ENCODE measurements around the gene ST6GALNAC3. TPM values are rescaled to one million over a fixed set of nuclear protein-coding genes. Genes with fewer than 3 reads are reported as not detected.

Gene ST6GALNAC3
- total RNA-seq, 4 donors from 2014 or later = 0.79 to 5.3 (median 1.6) TPM

- TF ChIP-seq POLR2A (IDR thresholded peaks at IDR 0.05) (no peak), CTCF (IDR thresholded peaks at IDR 0.05) (no peak), POLR2AphosphoS5 (IDR thresholded peaks at IDR 0.05) (no peak), EP300 (IDR thresholded peaks at IDR 0.05) (no peak)
- H3K27ac ChIP-seq = no peak overlapping the region
- H3K4me3 ChIP-seq = no peak overlapping the region
- DNase-seq (ENCODE audit: low spot score in 2 of 2) = no peak
- no CpG with 5 or more reads among the region's 2 CpGs for WGBS
- no peaks in the 10 kb centered on the region for H3K9me3 ChIP-seq
- H3K4me1 ChIP-seq = no peaks in the 10 kb centered on the region
- peaks cover 3% of the 10 kb centered on the region for H3K27me3 ChIP-seq
- no peaks in the 10 kb centered on the region for H3K36me3 ChIP-seq
Observed at GRCh38 chr1:76170084-76170483, 95.5 kb downstream of the ST6GALNAC3 start.

- H3K9me3 ChIP-seq = no peaks in the 10 kb centered on the region
- DNase-seq (ENCODE audit: low spot score in 2 of 2) = no peak
- no peak overlapping the region for H3K4me3 ChIP-seq
- no peaks in the 10 kb centered on the region for H3K4me1 ChIP-seq
- TF ChIP-seq POLR2AphosphoS5 (IDR thresholded peaks at IDR 0.05) (no peak), CTCF (IDR thresholded peaks at IDR 0.05) (no peak), EP300 (IDR thresholded peaks at IDR 0.05) (no peak), POLR2A (IDR thresholded peaks at IDR 0.05) (no peak)
- no peaks in the 10 kb centered on the region for H3K36me3 ChIP-seq
- 79% methylated on average over 2 of the region's 2 CpGs for WGBS
- no peak overlapping the region for H3K27ac ChIP-seq
- peaks cover 3% of the 10 kb centered on the region for H3K27me3 ChIP-seq
Observed at GRCh38 chr1:76170513-76170912, 96.0 kb downstream of the ST6GALNAC3 start.

GRCh38 chr1:76176000-76176399 is 101.5 kb downstream of the ST6GALNAC3 start:
- no peaks in the 10 kb centered on the region for H3K27me3 ChIP-seq
- 65% methylated on average over 2 of the region's 2 CpGs for WGBS
- H3K4me1 ChIP-seq = no peaks in the 10 kb centered on the region
- TF ChIP-seq POLR2A (IDR thresholded peaks at IDR 0.05) = no peak
- no peak for TF ChIP-seq POLR2AphosphoS5 (IDR thresholded peaks at IDR 0.05)
- no peak for TF ChIP-seq EP300 (IDR thresholded peaks at IDR 0.05)
- no peak for TF ChIP-seq CTCF (IDR thresholded peaks at IDR 0.05)
- no peaks in the 10 kb centered on the region for H3K9me3 ChIP-seq
- DNase-seq (ENCODE audit: low spot score in 2 of 2) = no peak
- H3K27ac ChIP-seq = no peak overlapping the region
- H3K4me3 ChIP-seq = no peak overlapping the region
- no peaks in the 10 kb centered on the region for H3K36me3 ChIP-seq

- Histone ChIP-seq H3K27me3 (no peaks in the 10 kb centered on the region), H3K27ac (no peak overlapping the region), H3K4me3 (no peak overlapping the region), H3K4me1 (no peaks in the 10 kb centered on the region), H3K9me3 (no peaks in the 10 kb centered on the region), H3K36me3 (no peaks in the 10 kb centered on the region)
- DNase-seq (ENCODE audit: low spot score in 2 of 2) = no peak
- TF ChIP-seq POLR2AphosphoS5 (IDR thresholded peaks at IDR 0.05) = no peak
- no peak for TF ChIP-seq POLR2A (IDR thresholded peaks at IDR 0.05)
- TF ChIP-seq CTCF (IDR thresholded peaks at IDR 0.05) = no peak
- TF ChIP-seq EP300 (IDR thresholded peaks at IDR 0.05) = no peak
- WGBS = 93% methylated on average over 8 of the region's 8 CpGs
Observed at GRCh38 chr1:76177615-76178014, 103.1 kb downstream of the ST6GALNAC3 start.

- no peak for DNase-seq (ENCODE audit: low spot score in 2 of 2)
- Histone ChIP-seq H3K36me3 (no peaks in the 10 kb centered on the region), H3K27me3 (no peaks in the 10 kb centered on the region), H3K4me3 (no peak overlapping the region), H3K4me1 (no peaks in the 10 kb centered on the region), H3K9me3 (no peaks in the 10 kb centered on the region), H3K27ac (no peak overlapping the region)
- TF ChIP-seq POLR2A (IDR thresholded peaks at IDR 0.05) = no peak
- TF ChIP-seq CTCF (IDR thresholded peaks at IDR 0.05) = no peak
- no peak for TF ChIP-seq EP300 (IDR thresholded peaks at IDR 0.05)
- no peak for TF ChIP-seq POLR2AphosphoS5 (IDR thresholded peaks at IDR 0.05)
Observed at GRCh38 chr1:76179219-76179698, 104.7 kb downstream of the ST6GALNAC3 start.
